ENCODE measurements around the gene STK17A.

Gene STK17A

DNA sequence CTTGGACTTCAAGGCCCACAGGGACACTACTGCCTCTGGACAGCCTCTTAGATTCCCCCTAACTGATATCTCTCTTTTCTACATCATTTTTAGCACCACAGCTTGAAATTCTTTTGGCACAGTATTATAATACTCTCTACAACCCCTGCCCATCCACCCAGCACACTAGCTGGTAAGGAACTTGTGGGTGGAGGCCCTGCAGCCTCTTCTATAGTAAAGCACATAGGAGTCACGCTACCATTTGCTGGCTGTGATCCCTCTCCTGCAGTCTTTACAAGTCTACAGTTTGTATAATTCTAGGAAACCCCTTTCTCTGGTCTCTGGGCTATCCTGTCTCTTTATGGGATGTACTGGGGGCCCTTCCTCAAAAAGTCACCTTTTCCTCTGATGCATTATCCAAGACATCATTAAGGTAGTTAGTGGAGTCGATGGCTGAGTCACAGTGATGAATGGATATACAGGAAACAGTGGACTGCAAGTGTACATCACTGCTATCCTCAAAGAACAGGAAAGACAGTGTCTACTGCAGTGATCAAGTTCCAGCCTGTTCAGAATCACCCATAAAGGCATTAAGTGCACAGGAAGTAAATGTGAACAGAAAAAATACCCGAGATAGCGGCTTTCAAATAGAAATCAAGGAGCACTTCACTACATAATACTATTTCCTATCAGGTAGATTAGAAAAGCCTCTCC is 54.4 kb downstream of the STK17A start:
- DNase-seq = peak; percentile 46

GRCh38 chr7:43639858-43640491 is 57.1 kb downstream of the STK17A start:
- no peak for DNase-seq

- no peak for DNase-seq
These were observed 57.8 kb downstream of the STK17A start for GRCh38 chr7:43640679-43641078.

GRCh38 chr7:43642897-43643630 is 60.2 kb downstream of the STK17A start:
- no peak for DNase-seq

DNA sequence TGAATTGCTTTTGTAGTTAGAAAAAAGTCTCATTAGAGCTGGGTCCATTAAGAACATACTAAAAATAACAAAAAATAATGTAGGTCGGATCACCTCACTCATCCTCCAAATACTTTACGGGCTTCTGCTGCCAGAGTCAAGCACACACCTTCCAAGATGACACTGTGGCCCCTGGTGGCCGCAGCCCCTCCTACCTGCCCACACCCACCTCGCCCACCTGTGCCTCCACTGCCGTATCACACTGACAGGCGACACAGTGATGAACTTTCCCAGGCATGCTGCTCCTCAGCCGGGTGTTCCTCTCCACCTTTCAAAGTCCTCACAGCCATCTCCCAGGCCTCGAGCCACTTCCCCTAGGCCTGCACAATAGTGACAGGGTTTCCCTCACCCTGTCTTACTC is 60.9 kb downstream of the STK17A start:
- no peak for DNase-seq

DNA sequence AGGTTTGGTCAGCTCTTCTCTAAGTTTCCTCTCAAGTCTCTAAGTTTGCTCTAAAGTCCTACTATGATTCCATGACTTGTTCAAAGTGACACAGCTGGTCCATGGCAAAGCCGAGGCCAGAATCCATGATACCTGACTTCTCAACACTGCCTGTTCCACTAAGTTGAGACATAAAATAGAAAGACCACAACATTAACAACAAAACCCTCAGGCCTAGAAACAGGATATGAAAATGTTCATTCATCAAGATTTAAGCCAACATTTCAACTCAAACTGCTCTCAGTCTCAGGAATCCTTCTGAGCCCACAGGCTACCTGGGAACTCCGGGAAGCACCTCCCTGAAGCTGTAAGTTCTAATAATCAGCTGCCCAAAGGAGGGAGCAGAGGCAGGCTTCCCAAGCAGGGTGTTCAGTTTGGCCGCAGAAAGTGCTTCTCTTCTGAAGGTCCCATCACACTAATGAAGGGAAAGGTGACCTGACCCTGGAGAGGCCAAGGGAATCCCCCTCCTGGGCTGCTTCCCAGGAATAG is 62.9 kb downstream of the STK17A start:
- DNase-seq = no peak

- DNase-seq = peak; percentile 22
These were observed 63.9 kb downstream of the STK17A start for GRCh38 chr7:43646603-43647338.

DNA sequence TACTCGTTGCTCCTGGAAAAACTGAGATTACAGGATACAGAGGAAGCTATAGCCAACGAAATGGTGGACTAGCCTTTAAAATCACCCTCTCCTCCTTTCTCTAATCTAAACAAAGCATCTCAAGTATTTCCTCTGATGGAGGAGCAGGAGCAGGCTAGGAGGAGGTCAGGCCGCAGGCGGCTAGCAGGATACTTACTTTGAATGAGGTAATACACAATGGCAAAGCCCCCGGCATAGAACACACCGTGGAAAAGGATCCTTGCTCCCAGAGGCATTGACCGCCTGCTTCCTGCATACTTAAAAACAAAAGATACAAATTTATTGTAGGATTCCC is 64.4 kb downstream of the STK17A start:
- no peak for DNase-seq

- DNase-seq = peak; percentile 74
These were observed 65.0 kb downstream of the STK17A start for GRCh38 chr7:43647673-43648472.

DNA sequence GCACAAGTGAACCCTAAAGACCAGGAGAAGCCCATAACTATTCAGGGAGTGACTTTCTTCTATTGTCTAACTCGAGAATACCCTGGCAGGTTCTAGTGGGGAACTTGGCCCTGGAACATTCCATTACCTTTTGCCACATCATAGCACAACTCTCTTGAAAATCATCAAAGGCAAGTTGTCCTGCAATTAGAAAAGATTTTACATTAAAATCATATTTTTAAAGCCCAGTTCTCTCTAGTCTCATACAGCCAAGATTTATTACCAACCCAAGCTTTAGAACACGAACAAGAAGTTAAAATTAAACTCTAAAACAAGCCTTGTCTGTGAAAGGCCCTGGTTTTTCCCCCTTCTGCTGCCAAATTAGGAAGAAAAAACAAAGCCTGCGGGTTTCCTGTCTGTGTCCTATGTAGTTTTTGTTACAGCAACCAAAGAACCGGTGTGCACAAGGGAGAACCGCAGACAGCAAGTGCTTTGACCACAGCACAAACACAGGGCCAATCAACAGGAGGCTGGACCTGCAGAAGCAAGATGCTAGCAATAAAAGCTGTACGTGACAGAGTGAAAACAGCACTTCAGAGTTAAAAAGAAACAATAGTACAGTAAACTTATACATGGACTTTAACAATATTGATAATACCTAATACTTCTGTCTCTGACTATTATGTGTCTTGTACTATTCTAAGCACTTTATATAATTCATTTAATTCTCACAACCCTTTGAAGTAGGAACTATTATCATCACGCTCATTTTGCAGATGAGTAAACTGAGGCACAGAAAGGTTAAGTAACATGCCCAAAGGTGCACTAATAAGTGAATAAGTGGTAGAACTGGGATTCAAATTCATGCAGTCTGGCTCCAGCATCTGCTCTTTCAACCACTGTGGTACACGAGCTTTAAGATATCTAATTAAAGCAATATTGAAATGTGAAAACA is 65.8 kb downstream of the STK17A start:
- DNase-seq = peak; percentile 79

GRCh38 chr7:43649755-43650274 is 66.9 kb downstream of the STK17A start:
- DNase-seq = peak; percentile 75

- peak; percentile 57 for DNase-seq
These were observed 67.6 kb downstream of the STK17A start for GRCh38 chr7:43650457-43651052.

DNA sequence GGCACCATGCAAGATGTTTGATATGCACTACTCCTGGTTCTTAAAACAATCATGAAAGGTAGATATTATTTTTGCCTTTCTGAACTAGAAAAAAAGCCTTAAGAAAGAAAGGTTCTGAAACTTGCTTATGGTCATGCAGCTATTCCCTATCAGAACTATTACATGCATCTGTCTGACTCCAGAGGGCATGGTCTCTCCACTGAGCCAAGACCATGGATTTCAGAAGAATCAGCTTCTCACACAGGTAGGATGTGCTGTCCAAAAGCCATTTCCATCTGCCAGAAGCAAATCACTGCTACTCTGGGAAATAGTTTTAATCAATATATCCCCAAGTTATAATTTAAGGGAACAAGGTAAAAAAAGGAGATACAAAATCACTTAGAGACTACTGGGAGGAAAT is 69.5 kb downstream of the STK17A start:
- no peak for DNase-seq

DNA sequence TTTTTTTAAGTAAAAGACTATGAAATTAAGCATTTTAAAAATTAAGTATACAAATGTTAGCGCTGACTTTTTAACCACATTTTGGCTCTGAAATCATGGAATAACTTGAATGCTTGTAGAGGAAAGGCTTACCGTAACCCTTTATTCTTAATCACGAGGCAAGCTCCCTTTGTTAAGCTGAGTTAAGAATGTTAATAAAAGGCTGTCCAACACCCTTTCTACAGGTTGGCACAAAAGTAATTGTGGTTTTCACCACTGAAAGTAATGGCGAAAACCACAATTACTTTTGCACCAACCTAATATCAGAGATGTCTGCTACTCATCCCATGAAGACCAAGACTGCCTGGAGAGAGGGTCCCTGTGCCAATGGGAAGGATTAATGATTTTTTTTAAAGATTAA is 70.6 kb downstream of the STK17A start:
- DNase-seq = no peak

- DNase-seq = no peak
These were observed 71.1 kb downstream of the STK17A start for GRCh38 chr7:43653891-43654504.

DNA sequence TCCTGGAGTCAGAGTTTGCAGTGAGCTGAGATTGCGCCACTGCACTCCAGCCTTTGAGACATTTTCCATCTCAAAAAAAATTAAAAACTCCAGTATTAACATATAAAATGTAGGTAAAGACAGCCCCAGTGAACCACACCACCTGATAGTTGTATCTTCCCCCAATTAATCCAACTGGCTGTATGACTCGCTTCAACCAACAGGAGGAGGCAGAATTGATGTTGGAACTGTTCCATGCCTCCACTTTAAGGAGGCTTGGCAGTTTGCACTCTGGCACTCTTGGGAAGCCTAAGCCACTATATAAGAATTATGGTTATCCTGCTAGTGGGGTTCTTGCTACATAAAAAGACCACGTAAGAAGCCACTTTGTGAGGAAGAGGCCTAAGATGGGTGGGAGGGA is 72.7 kb downstream of the STK17A start:
- DNase-seq = no peak

- no peak for DNase-seq
These were observed 74.1 kb downstream of the STK17A start for GRCh38 chr7:43656997-43657396.

- DNase-seq = no peak
These were observed 76.0 kb downstream of the STK17A start for GRCh38 chr7:43658718-43659548.

GRCh38 chr7:43659549-43659896 is 76.6 kb downstream of the STK17A start:
- no peak for DNase-seq
